GM18520 (cell line): Measurements from ENCODE around the gene DGKB.

Experiments used
- ATAC-seq: cut with Tn5 transposase; IDR thresholded peaks from one replicate; pipeline ENCODE4 v1.9.1; 2021; ENCODE audit not compliant: unreplicated experiment

Gene DGKB

DNA sequence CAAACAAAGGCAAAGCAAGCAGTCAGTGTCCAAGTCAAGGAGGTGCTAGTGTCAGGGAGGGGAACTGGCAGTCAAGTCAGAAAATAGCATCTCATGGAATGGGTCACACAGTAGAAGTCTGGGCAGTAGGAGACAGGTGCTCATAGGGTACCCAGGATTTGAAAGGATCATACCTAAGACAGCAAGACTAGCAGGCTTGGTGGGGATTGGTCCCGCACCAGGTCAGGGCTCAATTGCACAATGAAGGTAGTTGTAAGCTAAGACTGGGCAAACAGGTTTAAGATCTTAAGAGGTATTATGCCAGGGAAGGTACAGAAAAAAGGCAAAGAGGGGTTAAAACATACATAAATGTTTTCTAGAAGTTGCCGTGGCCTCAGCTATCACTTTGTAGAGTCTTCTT lies 731.7 kb downstream of the DGKB start:
- no peak for ATAC-seq

DNA sequence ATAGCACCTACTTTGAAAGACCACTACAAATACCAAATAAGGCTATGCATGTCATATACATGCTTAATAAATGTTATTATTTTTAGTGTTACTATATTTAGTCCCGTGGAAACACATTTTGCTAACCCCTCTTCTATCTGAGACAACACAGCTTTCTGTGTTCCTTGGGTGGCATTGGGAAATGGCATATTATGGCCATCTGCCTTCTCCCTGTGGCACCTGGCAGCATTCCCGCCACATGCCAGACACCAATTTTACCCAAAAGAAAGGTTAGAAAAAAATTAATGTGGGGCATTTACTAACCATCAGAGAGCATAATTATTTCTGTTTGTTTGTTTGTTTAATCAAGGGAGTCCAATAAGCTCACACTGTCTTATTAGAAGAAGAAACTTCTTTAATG lies 744.4 kb downstream of the DGKB start:
- ATAC-seq: no peak

DNA sequence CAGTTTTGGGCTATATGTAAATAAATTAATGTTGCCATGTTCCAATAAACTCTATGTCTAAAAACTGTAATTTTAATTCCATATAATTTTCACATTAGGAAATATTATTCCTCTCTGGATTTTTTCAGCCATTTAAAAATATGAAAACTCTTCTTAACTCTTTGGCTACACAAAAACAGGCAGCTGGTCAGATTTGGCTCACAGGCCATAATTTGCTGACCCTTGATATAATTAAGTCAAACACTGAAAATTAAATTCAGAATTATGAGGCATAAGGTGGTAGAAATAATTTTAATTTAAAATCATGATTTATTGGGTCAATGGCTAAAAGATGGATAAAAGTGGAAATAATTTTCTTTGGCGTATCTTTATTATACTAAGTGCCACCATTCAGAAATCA lies 746.1 kb downstream of the DGKB start:
- no peak for ATAC-seq

DNA sequence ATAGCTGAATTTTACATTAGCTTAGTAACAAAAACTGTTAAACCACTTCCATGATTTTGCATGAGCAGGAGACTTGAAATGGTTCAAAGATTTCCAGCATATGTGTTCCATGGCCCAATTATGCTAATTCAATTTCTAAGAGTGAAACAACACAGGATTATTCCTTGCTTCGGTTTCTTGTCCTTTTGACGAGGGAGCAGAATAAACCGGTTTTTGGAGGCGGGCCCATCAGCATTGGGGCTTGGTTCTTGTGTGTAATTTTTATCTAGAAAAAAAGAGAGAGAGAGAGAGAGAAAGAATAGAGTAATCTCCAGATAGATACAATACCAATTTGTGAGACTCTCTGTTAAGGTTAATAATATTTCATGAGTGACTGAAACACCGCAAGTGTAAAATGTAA lies 753.6 kb downstream of the DGKB start:
- no peak for ATAC-seq

DNA sequence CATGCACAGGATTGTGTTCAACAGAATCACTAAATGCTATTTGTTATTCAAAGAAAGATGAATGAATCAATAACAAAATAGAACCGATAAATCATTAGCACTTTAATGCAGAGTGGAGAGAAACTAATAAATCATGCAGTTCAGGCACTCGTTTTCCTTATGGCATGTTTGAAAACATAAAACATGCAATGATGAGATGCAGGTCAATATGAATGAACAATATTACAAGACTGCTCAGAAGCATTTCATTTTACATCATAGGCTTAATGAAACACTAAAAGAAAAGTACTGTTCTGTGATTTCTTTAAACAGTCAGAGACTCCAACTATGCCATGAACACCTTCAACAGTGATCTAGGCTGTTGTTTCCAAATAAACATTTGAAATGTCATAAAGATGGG lies 755.0 kb downstream of the DGKB start:
- ATAC-seq: no peak

GRCh38 chr7:14144538-14144937 lies 758.0 kb downstream of the DGKB start:
- no peak for ATAC-seq

GRCh38 chr7:14144109-14144508 lies 758.4 kb downstream of the DGKB start:
- no peak for ATAC-seq

DNA sequence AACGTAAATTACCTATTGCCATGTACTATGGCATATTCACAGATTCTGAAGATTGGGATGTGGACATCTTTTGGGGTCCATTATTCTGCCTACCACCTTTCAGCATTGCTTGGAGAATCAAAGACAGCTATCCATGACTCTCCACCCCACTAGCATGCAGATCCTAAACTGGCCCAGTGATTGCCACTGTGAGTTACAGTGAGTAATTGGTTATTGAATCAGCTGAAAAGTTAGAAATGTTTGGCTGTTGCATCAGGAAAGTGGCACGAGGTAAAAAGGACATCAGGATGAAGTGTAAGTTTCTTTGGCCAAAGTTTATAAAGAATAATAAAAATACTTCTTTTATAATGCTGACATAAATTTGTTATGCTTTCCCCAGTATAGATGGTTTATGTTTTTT lies 764.9 kb downstream of the DGKB start:
- no peak for ATAC-seq

DNA sequence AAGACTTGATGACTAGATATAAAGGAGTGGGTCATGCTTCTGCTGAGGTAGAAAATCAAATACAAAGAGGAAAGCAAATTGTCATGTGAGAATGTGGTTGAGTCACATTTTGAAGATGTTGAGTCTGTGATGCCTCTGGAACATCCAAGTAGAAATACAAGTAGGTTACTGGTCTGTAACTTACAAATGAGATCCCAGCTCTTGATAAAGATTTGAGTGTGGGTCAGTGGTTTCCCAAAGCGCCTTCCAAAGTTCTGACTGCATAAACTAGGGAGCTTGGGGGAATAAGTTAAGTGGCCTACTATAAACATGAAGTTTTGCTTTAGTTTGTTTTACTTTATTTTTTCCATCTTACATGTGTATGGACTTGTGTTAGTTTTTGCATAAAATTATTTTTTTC lies 768.8 kb downstream of the DGKB start:
- no peak for ATAC-seq

GRCh38 chr7:14125998-14126397 lies 776.6 kb downstream of the DGKB start:
- ATAC-seq: no peak

- no peak for ATAC-seq
Observed at GRCh38 chr7:14124716-14125115, 777.8 kb downstream of the DGKB start.

DNA sequence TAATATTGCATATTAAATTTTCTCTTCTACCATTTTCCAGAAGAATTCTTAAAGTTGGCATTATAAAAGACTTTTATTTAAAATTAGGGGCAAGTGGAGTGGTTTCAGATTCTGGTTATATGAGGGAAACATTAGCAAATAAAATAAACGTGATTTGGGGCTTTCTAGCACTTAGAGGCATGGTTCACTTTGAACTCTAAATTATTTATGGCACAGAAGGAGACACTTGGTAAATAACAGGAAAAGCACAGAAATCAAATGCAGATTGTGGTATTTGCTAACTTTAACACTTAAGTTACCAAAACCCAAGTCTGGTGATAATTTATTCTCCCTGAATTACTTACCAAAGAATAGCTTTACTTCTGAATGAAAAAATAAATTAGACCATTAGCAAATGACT lies 778.6 kb downstream of the DGKB start:
- no peak for ATAC-seq

DNA sequence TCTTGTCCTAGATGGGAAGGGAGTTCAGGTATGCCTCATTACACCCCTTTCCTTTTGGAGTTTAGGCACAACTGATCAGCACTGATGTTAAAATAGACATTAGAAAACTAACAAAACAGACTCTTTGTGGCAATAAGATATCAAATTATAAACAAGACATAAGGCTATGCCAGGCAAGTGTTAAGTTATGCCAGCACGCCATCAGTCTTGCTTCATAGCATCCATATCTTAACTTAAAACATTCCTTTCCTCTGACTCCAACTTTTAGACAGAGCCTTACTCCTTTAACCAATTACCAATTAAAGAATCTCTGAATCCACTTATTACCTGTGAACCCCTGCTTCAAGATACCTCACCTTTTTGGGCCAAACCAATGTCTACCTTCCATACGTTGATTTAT lies 786.9 kb downstream of the DGKB start:
- no peak for ATAC-seq

DNA sequence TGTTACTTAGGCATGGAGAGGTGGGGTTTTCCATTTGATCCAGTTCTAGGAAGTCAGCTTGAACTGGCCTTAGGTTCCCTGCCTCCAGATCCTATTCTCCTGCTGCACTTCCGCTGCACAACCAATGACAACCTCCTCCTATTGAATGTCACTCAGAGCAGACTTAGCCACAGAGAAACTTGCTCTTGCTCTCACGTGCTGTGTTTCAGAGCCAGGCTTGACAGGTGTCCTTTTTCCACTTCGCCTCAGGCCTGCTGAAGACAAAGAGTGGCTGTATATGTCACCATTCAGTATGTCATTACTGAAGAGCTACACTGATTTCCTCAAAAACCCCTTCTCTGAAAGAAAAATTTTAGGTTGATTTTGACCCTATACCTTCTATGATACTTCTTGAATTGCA lies 797.7 kb downstream of the DGKB start:
- no peak for ATAC-seq

GRCh38 chr7:14096159-14096558 lies 806.4 kb downstream of the DGKB start:
- ATAC-seq: no peak

GRCh38 chr7:14095233-14095950 lies 807.2 kb downstream of the DGKB start:
- ATAC-seq: no peak
